SK-N-MC (cell line): Measurements from ENCODE around the gene EPS15.

Source experiments
- EZH2 ChIP-seq: fragments of 200-600 bp; sonication (generic); IDR thresholded peaks from one replicate; pipeline ENCODE4 v1.6.1; 2017; ENCODE audit warnings: antibody characterized with exemption
- POLR2AphosphoS5 ChIP-seq: IDR thresholded peaks from 2 replicates; pipeline ENCODE4 v1.6.1; 2012; ENCODE audit warnings: mild to moderate bottlenecking, low read depth, low read length, borderline replicate concordance

DNA sequence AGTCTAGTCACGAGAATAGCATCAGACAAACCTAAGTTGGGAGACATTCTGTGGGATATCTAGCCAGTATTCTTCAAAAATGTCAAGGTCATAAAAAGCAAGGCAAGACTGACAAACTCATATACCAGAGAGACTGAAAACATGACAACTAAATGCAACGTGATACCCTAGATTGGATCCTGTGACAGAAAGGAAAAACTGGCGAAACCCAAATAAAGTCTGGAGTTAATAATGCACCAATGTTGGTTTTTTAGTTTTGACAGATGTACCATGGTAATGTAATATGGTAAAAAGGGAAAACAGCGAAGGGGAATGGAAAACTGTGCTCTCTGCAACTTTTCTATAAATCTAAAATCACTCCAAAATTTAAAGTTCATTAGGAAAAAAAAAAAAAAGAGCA lies 64.5 kb downstream of the EPS15 start:
- TF ChIP-seq POLR2AphosphoS5 (no peak), EZH2 (no peak)
